Inflammatory macrophage treated with lipopolysaccharide for 1 hour (primary cell): Measurements from ENCODE around the gene MXRA8.

Source experiments
- DNase-seq, 2 donors: peaks; one replicate each; pipeline ENCODE4 v3.0.0-alpha.2; 2020 to 2022

Gene MXRA8

DNA sequence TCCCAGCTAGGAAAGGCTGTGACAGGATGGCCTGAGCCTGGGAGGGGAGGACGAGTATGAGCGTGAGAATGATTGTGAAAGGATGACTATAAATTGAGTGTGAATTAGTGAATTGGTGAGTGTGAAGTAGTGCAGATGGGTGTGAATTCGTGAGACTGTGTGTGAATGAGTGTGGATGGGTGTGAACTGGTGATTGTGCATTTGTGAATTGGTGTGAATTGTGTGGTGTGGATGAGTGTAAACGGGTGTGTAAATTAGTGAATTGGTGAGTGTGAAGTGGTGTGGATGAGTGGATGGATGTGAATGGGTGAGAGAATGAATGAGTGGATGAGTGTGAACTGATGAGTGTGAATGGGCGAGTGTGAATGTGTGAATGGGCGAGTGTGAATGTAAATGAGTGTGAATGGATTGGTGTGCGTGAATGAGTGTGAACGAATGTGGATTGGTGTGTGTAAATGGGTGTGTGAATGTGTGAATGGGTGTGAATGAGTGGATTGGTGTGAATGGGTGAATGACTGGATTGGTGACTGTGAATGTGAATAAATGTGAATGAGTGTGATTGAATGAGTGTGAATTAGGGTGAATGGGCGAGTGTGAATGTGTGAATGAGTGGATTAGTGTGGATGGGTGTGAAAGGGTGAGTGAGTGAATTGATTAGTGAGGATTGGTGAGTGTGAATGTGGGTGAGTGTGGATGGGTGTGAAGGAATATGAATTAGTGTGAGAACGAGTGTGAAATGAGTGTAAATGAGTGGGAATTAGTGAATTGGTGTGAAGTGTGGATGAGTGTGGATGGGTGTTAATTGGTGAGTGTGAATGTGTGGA is 7.7 kb upstream of the MXRA8 start:
- DNase-seq, result no peak

GRCh38 chr1:1364266-1364665 is 5.9 kb upstream of the MXRA8 start:
- DNase-seq, result no peak

GRCh38 chr1:1361982-1362423 is 3.6 kb upstream of the MXRA8 start:
- no peak for DNase-seq

DNA sequence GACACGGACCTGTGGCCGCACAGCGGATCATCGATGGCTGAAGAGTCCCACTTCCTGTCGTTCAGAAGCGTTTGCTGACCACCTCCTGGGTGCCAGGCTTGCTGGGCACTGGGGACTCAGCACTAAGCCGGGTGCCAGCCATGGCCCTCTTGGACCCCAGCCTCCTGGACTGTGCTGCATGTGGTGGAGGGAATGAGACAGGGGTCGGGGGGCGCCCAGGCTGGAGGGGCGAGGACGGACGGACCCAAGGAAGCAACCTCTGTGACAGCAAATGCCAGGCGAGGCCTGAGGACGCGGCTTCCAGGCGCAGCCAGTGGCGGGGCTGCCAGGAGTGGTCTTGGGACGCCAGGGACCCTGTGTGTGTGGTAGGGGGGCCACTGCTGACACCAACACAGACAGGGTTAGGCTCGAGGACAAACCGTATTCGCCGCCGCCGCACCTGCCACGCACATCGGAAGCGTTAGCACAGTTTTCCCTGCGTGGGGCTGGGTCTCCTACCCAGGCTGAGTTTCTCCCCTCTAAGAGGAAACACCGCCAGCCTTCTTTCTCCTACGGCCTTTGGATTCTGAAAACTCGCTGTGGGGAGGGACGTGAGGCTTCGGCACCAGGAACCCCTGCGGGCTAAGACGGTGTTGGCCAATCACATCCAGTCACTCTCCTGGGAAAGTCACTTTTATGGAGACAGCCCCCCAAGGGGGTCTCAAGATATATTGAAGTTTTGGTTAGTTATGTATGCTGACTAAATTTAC is 3.1 kb upstream of the MXRA8 start:
- DNase-seq, result no peak

GRCh38 chr1:1360506-1361169 is 2.3 kb upstream of the MXRA8 start:
- no peak for DNase-seq

- DNase-seq, result no peak
These were observed 1.5 kb upstream of the MXRA8 start for GRCh38 chr1:1359664-1360468.

DNA sequence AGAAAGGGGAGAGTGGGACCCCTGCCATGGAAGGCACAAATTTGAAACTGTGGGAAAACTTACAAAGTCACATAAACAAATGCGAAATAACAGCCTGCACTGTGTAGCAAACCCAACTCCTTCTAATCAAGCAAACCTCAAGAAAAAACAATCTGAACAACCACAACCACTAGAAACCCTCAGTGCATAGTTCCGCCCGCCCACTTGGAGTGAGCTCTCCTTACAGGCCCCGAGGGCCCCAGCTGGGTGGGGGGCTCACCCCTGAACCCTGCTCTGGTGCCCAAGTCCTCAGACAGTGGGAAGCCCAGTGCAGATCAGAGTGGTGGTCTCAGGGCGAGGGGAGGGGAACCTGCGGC is 931 bp upstream of the MXRA8 start:
- no peak for DNase-seq

DNA sequence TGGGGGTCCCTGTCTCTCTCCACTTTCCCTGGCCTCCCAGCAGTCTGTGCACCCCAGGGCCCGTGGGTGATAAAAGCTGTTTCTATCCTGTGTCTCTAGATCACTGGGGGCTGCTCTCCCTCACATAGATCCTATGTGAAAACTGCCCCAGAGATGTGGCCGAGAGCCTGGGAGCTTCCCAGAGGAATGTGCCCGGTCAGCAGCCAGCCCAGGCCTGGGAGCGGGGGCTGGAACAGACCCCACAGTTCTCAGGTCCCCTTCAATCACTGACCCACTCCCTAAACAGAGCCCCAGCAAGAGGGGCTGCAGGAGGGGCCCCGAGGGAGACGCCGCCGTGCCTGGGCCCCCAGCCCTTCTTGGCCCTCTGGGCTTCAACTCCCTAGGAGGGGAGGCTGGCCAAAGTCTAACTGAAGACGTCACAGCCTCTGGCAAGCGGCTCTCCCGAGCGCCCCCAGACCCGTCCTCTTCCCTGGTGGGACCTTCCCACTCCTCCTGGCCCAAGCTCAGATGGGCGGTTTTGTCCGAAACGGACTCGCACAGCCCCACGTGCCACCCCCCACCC is 403 bp downstream of the MXRA8 start:
- no peak for DNase-seq

- no peak for DNase-seq
These were observed 1.5 kb downstream of the MXRA8 start for GRCh38 chr1:1356796-1357401.

GRCh38 chr1:1356166-1356795 is 2.1 kb downstream of the MXRA8 start:
- DNase-seq, result no peak

DNA sequence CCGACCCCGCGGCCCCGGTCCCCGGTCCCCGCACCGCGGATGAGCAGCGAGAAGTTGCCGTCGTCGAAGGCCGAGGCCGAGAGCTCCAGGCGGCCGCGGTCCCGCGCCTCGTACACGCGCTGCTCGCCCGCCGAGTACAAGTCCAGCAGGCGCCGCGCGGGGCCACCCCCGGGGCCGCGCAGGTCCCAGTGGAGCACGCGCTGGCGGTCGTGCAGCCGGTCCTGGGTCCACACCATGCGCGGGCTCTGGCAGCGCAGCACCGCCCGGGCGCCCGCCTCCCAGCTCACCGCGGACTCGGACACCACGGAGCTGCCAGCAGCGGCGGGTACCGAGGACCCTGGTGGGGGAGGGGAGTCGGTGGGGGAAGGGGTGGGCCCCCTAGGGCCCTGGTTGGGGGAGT is 2.9 kb downstream of the MXRA8 start:
- DNase-seq, result peak; percentile 10 to 23

GRCh38 chr1:1354271-1355247 is 3.8 kb downstream of the MXRA8 start:
- DNase-seq, result no peak

- DNase-seq, result no peak
These were observed 4.8 kb downstream of the MXRA8 start for GRCh38 chr1:1353389-1354151.

GRCh38 chr1:1352786-1353388 is 5.5 kb downstream of the MXRA8 start:
- no peak for DNase-seq

DNA sequence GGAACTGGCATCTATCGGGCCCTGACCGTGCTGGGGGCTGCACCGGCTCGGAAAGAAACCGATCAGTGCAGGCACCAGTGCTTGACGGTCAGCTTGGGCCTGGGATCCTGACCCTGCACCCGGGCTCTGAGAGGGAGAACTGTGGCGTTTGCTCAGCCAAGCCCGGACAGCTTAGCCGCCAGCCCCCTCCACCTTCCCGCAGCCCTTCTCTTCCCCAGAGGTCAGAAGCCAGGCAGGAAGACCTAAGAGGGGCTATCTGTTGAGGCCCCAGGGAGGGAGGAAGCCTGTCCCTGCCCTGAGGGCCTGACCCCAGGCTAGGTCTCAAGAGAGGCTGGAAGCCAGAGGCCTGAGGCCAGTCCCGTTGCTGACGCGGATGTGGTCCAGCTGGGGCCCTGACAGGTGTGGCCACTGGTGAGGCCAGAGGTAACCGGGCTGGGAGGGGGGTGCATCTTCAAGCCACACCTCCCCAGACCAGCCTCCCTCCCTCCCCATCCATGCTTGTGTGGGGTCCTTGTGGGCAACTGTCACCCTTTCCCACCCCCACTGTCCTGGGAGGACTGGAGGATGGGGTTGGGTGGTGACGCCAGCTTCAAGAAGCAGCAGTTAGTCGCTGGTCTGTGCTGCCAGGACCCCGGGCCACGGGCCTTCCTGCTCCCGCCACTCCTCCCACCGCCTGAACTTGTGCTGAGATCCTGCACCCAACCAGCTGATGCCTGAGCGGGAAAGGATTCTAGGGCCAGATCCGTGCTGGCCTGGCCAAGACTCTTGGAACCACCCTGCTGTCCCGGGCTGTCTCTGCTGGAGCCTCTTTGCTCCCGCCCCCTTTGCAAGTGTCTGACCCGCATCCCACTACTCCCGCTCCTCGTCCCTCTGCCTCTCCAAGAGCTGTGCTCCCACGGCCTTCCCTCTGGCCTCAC is 6.6 kb downstream of the MXRA8 start:
- no peak for DNase-seq

- peak; percentile 37 to 67 for DNase-seq
These were observed 8.9 kb downstream of the MXRA8 start, which contains the start of gene DVL1 for GRCh38 chr1:1349256-1350012. Gene DVL1, minus strand, starts transcription at chr1:1349418. Its CDS starts 353 bp downstream, at chr1:1349065.
